ENCODE results near the gene BRI3BP. TPM values are rescaled to one million over a fixed set of nuclear protein-coding genes. Genes with fewer than 3 reads are reported as not detected.

The BRI3BP gene
- total and polyA plus RNA-seq, 5 experiments from 2014 or later, result 1.5 to 7.8 (median 3.7) TPM

DNA sequence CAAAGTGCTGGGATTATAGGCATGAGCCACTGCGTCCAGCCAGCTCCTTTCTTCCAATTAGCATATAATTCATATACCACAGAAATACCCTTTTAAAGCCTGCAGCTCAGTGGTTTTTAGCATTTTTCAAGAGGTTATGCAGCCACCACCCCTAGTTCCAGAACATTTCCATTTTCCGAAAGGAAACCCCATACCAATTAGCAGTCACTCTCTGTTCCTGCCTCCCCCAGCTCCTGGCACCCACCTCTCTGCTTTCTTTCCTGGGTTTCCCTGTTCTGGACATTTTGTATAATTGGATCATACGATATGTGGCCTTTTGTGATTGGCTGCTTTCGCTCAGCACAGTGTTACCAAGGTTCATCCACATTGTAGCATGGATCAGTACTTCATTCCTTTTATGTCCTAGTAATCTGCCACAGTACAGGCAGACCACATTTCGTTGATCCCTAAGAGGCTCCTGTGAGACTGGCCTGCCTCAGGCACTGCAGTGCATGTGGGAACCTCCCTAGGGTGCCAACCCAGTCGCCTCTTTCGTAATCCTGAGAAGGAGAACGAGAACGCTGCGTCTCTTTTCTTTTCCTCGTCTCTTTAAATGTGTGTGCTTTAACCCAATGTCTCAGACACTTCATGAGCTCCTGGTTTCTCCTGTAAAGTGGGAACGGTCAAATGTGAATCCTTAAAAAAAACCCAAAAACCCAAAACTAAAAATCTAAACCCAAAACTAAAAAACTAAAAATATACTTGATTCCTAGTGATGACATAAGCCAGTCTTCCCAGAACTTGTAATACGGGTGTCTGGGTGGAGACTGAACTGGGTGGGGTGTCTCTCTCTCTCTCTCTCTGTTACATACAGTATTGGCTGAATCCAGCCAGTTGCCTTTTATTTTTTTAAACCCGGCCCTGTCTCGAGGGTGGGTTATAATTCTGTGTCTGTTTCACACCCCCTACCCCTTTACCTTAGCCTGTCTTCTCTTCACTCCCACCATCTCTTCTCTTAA is 86.5 kb downstream of the BRI3BP start:
- H3K27ac Mint-ChIP-seq, result no peak overlapping the region
- H3K9me3 Mint-ChIP-seq, result no peaks in the 10 kb centered on the region
- H3K36me3 Mint-ChIP-seq, result peaks cover 6 to 59% (median 20%) of the 10 kb centered on the region in 3 donors
- POLR2A ChIA-PET, result no interaction called here
- H3K27me3 Mint-ChIP-seq, result no peaks in the 10 kb centered on the region
- no peak overlapping the region for H3K4me3 Mint-ChIP-seq
- DNase-seq (no peak), ATAC-seq (no peak)
- H3K4me1 Mint-ChIP-seq, result no peaks in the 10 kb centered on the region

Other genes starting within 250 kb of the BRI3BP start
- gene SCARB1, start 129.8 kb upstream of the BRI3BP start, total RNA-seq, result 1 to 10 TPM; 4.3 to 7.2 TPM
- 1 to 10 TPM; 2.7 to 3.9 (median 3.1) TPM for gene SCARB1, start 129.8 kb upstream of the BRI3BP start, polyA plus RNA-seq
- 100 to 1,000 TPM; 773 to 788 TPM for gene UBC, start 79.0 kb upstream of the BRI3BP start, total RNA-seq
- gene UBC, start 79.0 kb upstream of the BRI3BP start, polyA plus RNA-seq, result 1,000 to 10,000 TPM; 1,080 to 1,331 (median 1,214) TPM
- gene DHX37, start 4.5 kb upstream of the BRI3BP start, total RNA-seq, result 10 to 100 TPM; 29.5 to 30.5 TPM
- gene DHX37, start 4.5 kb upstream of the BRI3BP start, polyA plus RNA-seq, result 1 to 10 TPM; 3.4 to 5.8 (median 4.3) TPM
- gene AACS, start 71.8 kb downstream of the BRI3BP start, total RNA-seq, result 10 to 100 TPM; 19.3 to 20.4 TPM
- 10 to 100 TPM in 2 of 3 donors, 1 to 10 TPM in 1; 7.4 to 17.2 (median 10.6) TPM for gene AACS, start 71.8 kb downstream of the BRI3BP start, polyA plus RNA-seq
- not detected for gene TMEM132B, start 192.7 kb downstream of the BRI3BP start, total RNA-seq
- gene TMEM132B, start 192.7 kb downstream of the BRI3BP start, polyA plus RNA-seq, result not detected